Activated CD4-positive, alpha-beta T cell treated with anti-CD3 and anti-CD28 coated beads for 24 hours (primary cell): ENCODE measurements around the gene WDR36.

Source experiments
- DNase-seq, 2 donors: peaks; one replicate each; pipeline ENCODE4 v3.0.0-alpha.2; 2020; ENCODE audit warnings: low read depth in 2 of 2

Gene WDR36

DNA sequence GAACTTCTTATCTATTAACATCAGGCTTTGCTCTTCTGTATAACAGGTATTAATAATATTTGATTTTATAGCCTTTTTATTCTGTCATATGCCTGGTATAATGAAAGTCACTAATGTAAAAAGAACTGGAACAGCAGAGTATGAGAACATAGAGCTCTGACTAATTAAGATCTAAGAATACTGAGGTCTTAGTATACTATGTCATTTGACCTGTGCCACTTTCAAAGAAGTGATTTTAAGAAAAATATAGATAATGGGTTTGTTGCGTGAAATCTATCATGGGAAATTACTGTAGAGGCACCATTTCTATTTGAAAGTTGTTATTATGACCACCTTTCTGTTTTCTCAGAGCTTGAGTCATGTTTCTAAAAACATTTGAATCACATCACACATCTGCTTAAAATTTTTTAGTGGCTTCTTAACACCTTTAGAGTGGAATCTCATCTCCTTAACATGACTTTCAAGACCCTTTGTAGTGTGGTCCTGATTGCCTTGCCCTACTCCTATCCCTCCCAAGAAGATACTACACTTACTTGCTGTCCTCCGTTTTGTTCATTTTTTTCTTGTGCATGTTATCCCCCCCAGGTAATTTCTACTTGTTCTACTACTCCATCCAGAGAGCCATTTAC lies 14.3 kb downstream of the WDR36 start:
- no peak for DNase-seq

DNA sequence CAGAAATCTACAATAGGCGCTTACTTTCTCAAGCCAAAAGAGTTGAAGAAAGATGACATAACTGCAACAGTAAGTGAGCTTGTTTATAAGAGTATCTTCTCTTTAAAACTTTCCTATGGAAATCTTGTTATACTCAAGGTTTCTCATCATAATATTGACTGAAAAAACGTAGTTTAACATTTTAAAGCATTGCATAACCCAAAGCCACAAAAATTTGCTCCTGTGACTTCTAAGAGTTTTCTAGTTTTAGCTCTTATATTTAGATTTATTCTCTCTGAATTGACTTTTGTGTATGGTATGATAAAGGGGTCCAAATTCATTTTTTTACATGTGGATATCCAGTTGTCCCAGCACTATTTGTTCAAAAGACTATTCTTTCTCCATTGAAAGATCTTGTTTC lies 15.2 kb downstream of the WDR36 start:
- no peak for DNase-seq

DNA sequence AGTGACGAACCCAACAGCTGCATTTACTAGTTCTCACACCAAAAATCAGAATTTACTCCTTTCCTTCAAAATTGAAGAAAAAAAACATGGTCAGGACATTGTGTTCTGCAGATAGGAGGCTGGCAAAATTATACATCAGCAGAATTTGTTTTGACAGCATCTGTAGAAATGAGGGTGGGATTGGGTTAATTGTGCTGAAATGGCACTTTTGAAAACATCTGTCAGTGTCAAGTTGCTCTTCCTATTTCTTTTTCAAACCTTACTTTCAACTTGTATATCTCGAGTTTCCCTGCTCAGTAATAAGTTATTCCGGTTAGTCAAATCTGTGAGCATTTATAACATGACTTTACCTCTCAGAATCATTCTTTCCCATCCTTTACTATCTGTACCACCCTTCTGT lies 19.8 kb downstream of the WDR36 start:
- no peak for DNase-seq

DNA sequence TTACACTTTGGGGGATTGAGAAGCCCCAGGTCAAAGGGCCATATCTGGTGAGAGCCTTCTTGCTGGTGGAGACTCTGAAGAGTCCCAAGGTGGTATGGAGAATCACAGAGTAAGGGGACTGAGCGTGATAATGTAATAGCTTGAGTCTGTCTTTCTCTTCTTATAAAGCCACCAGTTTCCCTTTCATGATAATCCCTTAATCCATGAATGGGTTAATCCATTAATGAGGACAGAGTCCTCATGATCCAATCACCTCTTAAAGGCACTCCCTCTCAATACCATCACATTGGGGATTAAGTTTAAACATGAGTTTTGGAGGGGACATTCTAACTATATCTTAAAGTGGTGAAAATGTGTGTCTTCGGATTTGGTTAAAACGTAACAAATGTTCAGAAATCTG lies 21.5 kb downstream of the WDR36 start:
- no peak for DNase-seq

DNA sequence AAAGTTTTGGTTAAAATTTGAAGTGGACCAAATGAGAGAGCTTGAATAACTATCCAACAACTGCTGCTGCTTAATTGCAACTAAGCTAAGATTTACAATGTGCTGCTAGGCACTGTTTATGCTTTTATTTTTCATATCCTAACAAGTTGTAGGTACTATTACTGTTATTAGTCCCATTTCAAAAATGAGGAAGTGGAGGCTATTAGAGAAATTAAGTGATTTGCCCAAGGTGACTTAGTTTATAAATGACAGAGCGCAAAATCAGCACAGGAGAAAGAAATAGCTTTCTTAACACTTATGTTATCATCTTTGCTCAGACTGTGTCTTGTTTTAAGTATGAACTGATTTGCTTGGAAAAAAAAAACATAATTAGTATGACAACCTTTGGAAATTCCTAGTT lies 23.1 kb downstream of the WDR36 start:
- no peak for DNase-seq

DNA sequence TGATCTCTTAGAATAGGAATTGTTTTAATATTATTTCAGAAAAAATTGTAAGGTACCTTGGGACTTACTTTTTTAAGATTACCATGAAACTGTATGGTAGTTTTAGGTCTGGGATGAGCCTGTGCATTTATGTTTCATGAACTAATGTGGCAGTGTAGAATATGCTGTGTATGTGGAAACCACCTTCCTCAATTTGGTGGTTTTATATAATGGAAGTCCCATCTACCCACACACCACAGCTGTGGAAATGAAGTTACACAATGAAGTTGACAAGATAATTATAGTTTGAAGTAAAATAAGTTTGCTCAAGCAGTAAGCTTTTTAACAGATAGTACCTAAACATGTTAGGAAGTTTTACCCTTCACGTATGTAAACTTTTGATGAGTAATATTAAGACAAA lies 24.4 kb downstream of the WDR36 start:
- DNase-seq: no peak

DNA sequence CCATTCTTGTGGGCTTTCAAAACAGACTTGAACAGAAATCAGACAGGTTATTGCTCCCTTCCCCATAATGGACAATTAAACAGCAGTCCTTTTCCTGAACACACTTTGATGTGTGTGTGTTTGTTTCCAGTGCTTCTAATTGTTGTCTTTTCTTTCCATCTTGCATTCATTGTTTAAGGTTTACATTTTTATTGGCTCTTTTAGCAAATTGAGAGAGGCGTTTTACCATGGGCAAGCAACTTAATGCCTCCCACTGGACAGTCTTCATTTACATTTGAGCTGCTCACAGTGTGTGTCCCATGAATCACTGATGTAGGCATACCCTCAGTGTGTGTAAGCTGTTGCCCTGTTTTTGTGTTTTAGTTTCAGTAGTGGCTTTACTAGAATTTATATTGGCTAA lies 25.0 kb downstream of the WDR36 start:
- no peak for DNase-seq

DNA sequence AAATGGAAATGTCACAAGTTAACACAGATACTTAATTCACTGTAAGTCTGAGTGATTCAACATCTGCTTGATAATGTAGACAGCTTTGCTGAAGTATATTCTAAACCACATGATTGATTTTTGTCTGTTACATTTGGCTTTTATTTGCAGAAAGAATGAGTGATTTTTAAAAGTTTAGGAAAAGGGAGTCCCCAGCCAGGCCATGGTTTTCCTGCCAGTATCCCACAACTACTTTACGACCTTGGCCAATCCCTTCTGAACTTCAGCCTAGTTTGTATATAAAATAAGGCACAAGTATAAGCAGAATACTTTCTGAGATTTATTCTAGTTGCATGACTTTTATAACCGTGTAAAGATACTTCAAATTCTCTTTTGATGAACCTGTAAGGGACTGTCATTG lies 27.1 kb downstream of the WDR36 start:
- no peak for DNase-seq

DNA sequence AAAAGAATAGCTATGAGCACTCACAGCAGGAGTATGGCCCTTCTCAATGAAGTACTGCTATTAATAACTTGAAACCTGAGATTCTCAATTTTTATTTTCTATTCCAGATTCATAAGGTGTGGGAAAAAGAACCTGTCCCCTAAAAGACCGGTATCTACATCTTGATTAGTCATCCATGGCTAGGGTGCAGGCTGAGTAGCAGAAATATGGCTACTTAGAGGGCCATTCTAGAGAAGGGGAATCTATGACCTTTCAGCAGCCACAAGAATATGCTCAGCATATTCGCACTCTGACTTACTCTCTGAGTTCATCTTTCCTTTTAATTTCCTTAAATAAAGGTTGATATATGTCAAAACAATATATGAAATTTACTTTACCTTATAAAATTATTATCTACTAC lies 27.7 kb downstream of the WDR36 start:
- no peak for DNase-seq

DNA sequence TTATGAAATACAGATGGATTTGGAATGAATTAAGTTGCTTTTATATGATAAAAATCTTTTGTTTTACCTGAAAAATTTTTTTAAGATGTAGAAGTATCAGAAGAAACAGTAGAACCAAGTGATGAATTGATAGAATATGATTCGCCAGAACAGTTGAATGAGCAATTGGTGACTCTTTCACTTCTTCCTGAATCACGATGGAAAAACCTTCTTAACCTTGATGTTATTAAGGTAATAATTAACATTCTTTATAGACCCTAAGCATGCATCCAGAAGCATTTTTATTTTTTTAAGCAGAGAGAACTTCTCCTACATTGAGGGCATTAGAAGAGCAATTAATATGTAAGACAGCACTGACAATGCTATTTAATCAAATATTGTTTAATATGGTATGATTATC lies 28.8 kb downstream of the WDR36 start:
- no peak for DNase-seq

DNA sequence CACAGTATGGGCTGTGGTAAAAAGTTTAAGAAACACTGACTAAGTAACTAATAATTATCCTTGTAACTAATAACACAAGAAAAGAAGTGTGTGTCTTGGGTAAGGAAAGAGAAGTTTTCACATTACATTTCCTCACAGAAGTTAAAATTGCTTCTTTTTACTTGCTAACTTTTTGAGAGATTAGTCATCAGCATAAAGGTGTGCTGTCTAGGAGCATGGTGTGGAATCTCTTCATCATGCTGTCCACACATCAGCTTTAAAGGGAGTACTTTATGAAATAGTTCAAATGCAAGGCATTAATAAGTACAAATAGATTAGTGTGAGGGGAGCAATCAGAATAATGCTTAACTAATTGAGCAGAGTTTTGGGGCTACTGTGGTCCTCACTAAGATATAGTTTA lies 29.8 kb downstream of the WDR36 start:
- no peak for DNase-seq

DNA sequence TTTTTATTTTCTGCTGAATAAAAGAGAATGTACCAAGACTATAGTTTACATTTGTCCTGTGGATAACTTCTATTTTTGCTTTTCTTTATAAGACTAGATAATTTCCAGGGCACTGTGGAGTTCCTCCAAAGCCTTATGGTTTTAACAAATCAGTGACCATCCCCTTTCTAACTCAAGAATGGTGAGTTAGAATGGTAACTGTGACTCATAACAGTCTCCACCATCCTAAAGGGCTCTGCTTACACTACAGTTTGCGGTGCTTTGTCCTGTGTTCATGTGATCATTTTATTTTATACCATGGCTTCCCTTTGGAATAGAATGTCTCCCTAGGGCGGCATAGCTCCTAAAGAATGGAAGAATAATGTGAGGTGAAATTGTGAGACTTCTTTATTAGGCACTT lies 30.2 kb downstream of the WDR36 start:
- no peak for DNase-seq

DNA sequence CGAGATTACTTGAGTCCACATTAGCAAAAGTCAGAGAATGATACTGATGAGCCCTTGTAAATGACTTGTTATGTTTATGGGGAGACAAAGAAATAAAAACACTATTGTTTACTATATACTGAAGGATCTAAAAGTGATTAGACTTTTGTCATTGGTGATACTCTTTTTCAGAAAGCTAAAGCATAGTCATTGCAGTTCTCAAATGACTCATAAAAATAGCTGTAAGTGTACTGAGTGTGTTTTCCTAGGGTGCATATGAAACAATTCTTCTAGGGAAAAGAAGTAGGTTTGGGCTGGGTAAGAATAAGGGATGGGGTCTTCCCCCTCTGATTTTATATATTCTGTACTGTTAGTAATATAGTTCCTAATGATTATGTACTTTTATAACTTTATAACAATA lies 32.6 kb downstream of the WDR36 start:
- DNase-seq: no peak

DNA sequence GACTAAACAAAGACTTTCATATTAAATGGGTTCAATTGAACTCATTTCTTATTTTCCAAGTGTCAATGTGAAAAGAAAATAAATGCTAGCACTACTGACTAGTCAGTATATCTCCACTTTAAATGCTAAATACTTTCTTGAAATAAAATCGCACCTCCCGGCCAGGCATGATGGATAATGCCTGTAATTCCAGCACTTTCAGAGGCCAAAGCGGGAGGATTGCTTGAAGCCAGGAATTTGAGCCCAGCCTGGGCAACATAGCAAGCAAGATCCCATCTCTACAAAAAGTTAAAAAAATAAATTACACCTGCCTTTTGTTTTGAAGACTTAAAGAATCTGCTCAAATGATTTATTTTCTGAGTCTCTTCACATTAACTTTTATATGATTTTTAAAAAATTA lies 34.7 kb downstream of the WDR36 start:
- no peak for DNase-seq

DNA sequence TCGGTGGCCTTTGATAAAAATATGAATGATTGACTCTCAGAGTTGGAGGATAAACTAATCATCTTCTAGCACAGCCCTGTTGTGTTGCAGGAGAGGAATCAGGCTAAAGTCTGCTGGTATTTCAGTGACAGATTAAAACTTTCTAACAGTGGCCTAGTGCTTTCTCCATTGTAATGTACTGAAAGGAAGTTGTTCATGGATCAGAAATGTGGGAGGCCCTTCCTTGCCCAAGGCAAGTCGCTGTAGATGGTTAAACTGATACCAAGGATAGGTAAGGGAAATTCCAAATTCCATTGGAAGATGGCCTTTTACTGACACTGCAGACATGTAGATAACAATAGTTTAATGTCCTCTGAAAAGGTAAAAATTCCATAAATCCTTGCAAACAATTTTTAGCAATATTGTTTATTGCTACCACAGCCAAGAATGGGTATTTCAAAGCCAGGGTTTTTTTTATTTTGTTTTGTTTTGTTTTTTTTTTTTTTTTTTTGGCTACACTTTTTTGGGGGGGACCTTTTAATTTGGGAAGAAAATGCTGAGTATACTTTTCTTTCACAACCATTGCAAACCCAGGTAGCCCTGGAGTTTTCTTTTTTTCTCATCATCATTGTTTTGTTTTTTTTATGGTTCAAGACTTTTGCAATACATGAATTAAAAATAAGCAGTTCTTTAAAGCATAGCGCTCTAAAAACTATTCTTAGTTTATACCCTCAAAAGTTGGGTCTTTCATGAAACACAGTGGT lies 35.5 kb downstream of the WDR36 start:
- no peak for DNase-seq

DNA sequence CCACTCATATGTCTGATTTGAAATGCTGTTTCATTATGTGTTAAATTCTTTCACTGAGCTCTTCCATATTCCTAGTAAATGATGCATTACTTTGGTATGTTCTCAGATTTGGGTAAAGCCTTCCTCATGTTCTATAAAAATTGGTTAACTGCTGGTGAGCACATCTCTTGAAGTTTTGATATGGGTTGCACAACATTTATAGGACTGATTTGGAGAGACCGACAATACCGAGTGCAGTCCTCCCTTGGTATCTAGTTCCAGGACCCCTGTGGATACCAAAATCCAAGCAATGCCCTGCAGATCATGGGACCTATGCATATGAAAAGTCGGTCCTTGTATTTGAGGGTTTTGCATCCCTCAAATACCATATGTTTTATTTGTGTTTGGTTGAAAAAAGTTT lies 37.8 kb downstream of the WDR36 start:
- DNase-seq: no peak

DNA sequence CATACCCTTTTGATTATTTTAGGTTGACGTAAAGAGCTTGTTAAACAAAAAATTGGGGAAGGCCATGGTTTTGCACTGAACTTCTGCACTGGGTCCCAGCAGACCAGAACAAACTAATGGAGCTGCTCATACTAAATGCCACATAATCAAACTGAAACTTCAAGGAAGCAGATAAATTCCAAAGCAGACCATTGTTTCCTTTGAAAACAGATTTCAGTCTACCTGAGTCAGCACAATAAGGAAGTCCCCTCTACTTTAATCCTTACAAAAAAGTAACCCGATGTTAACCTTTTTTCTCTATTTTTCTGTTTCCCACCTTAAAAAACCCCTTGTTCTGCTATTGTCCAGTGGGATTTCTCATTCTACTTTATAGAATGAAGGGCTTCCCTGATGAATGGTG lies 39.2 kb downstream of the WDR36 start:
- DNase-seq: no peak

DNA sequence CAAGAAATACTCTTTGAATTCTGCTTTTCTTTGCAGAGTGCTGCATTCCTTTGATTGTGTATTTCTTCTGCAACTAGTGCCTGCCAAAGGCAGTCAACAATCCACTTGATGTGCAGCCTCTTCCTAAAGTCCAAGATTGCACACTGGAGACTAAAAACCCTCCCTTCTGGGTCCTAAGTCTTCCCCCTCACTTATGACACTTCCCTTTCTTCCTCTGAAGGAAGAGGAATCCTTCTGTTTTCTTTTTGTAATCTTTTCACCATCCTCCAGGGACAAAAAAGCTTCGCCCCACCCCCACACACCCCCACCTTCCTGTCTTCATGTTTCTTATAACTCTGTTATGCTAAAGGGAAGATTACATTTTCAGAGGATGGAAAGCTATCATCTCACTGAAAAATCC lies 39.9 kb downstream of the WDR36 start:
- DNase-seq: no peak

DNA sequence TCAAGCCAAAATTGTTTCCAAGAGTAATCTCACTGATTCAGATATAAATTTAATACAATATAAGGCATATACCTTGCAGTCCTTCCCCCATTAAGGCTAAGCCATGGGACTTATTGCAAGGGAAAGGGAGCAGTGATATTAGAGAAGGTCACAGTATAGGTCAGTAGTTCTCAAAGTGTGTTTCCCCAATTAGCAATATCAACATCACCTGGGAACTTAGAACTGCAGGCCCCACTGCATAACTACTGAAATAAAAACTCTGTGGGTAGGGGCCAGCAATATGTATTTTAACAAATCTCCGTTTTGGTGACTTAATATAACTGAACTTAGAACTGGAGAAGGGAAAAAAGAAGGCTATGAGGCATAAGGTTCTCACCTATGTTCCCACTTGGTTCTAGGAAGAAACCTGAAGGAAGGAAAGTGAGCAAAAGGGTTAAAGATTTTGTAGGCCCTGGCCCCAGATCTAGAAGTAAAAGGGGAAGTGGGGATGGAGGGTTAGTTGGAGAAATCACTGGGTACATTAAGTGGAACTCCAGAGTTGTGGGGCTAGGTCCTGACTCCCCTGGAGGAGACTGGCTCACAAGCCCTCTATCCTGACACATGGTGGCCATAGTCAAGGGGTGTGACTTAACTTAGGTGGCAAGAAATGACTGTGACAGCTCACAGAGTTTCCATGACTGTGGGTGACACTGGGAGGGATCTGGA lies 40.7 kb downstream of the WDR36 start:
- DNase-seq: no peak

DNA sequence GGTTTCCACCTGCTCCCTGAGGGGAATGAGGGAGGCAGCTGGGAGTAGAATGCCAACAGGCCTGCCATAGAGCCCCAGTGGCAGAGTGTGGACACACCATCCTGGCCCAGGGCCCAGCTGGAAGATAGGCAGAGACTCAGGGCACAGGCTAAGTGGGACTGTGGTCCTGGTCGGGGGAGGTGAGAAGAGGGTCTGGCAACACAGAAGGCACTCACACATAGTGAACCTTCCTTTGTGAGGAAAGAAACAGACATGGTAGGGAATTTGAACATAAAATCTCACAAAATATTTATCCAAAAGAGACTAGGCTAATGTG lies 41.2 kb downstream of the WDR36 start:
- DNase-seq: no peak

DNA sequence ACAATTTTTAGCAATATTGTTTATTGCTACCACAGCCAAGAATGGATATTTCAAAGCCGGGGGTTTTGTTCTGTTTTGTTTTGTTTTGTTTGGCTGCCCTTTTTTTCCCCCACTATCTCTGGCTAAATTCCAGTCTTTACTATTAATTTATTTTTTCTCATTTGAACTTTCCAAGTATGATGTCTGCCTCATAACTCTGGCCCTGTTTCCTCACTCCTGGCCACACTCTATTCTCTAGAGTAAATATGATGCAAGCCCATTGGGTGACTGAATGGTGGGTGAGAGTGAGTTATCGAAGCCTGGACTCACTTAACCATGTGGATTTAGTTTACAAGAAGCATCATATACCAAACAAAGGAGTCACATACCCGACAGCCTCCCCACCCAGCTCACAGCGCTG lies 41.9 kb downstream of the WDR36 start:
- no peak for DNase-seq

DNA sequence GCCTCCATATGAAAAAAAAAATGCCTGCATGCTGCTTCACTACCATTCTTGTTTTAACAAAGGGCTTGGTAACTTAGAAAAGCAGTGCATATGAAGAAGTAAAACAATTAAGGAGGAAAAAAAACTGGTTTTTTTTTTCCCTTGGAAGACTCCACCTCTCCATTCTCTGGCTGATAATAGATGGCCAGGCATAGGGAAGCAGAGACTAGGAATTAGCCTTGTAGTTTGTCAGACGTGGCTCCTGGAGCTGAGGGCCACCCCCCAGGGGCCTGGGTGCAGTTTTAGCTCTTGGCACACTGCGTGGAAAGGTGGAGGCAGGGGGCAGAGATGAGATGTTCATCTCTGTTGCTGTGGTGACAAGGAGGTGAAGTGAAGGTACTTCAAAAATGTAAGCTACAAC lies 42.7 kb downstream of the WDR36 start:
- no peak for DNase-seq

DNA sequence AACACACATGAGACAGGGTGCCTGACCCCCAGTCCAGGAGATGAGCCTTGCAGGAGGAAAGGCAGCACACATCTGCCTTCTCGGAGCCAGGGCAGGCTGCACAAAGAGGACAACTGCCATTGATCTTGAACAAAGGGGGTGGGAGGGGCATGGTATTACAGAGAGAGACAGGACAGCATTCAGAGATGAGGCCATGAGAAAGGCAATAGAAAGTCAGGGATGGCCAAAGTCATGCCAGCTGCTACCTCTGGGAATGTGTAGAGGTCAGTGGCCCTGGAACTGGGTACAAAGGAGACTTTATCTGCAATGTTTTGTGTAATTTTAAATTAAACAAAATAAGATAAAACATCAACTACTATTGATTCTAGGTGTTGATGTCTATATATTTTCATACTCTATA lies 43.2 kb downstream of the WDR36 start:
- no peak for DNase-seq

DNA sequence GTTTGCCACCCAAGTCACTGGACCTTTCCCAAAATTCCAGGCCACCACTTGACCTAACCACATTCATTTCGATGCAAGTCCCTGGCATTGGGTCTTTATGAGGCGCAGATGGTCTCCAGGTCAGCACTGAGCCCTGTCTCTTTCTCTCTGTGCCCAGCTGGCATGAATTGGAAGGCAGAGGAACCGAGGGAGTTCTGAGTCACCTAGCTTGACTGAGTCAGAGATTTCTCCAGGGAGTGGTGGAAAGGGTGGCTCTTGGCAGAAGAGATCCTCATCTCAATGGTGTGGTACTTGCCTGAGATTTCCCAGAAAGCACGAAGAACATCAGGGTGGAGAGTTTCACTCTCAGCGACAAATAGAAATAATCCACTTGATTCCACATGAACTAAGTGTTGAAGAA lies 43.8 kb downstream of the WDR36 start:
- no peak for DNase-seq
